ACC112 (cell line): Measurements from ENCODE around the gene PTPRN2.

ENCODE experiments used
- H2AFZ ChIP-seq: fragments of 200-600 bp; sonication (generic); one replicate; pipeline ENCODE4 v1.6.0; 2017; ENCODE audit warnings: antibody characterized with exemption, low read length; ENCODE audit not compliant: unreplicated experiment
- H3K27ac ChIP-seq: fragments of 200-600 bp; sonication (generic); 2 replicates; pipeline ENCODE4 v1.5.1; 2014; ENCODE audit warnings: low read depth, mild to moderate bottlenecking, antibody characterized with exemption, low read length, moderate library complexity
- H3K27me3 ChIP-seq: fragments of 200-600 bp; sonication (generic); 2 replicates; pipeline ENCODE4 v1.6.1; 2014; ENCODE audit warnings: mild to moderate bottlenecking, antibody characterized with exemption, low read length, moderate library complexity, mixed read lengths; ENCODE audit not compliant: insufficient read depth
- H3K36me3 ChIP-seq: fragments of 200-600 bp; sonication (generic); 2 replicates; pipeline ENCODE4 v1.6.1; 2016; ENCODE audit warnings: mild to moderate bottlenecking, antibody characterized with exemption, low read length, moderate library complexity, mixed read lengths; ENCODE audit not compliant: insufficient read depth
- H3K4me1 ChIP-seq: fragments of 200-600 bp; sonication (generic); one replicate; pipeline ENCODE4 v1.6.1; 2016; ENCODE audit warnings: low read length, mixed read lengths; ENCODE audit not compliant: insufficient read depth, unreplicated experiment, control insufficient read depth
- H3K4me3 ChIP-seq: fragments of 200-600 bp; sonication (generic); 2 replicates; pipeline ENCODE4 v1.5.1; 2014; ENCODE audit warnings: mild to moderate bottlenecking, low read depth, low read length
- H3K79me2 ChIP-seq: fragments of 200-600 bp; sonication (generic); one replicate; pipeline ENCODE4 v1.6.0; 2016; ENCODE audit warnings: low read length; ENCODE audit not compliant: control insufficient read depth, unreplicated experiment, insufficient read depth

Gene PTPRN2

DNA sequence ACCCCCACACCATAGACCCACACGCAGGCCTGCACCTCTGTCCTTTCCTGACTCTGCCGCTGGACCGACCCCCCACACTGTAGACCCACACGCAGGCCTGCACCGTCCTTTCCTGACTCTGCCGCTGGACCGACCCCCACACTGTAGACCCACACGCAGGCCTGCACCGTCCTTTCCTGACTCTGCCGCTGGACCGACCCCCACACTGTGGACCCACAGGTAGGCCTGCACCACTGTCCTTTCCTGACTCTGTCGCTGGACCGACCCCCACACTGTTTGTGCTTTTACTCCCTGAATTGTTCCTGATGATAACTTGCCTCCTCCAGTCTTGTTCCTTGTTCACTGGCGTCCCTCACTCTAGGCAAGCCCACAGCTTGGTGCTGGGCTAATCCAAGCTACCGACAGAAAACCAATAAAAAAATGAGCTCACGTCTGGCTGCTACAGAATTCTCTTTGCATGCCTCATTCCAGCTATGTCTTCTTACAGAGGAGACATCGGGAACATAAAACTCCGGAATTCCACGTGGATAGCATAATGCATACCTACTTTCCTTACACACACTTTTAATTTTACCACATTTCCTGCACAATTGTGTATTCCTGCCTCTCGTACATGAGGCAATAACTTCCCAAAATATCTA, 494.3 kb downstream of the PTPRN2 start:
- H3K27me3 ChIP-seq, result no peaks in the 10 kb centered on the region

DNA sequence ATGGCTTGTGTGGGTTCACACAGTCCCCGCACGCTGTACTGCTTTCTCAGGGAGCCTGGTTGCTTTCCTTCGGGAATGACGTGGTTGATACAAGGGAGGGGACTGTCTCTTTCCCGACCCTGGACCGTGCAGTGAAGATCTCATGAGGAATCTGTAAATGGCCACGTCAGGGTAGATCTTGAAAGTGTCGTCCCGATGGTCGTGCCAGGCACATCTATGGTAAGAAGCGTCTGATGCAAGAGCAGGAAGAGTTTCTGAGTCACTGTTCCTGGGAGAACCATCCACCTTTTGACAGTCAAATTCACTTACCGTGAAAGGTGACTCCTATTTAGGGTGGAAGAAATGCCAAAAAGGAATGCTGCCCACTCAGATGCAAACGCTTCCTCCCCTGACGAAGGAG, 500.4 kb downstream of the PTPRN2 start:
- Histone ChIP-seq H3K27ac (no peak overlapping the region), H3K79me2 (no peaks in the 10 kb centered on the region), H2AFZ (no peak overlapping the region), H3K4me1 (no peaks in the 10 kb centered on the region), H3K36me3 (no peaks in the 10 kb centered on the region), H3K4me3 (no peak overlapping the region), H3K27me3 (no peaks in the 10 kb centered on the region)

More for the DNA sequence above, 494.3 kb downstream of the PTPRN2 start:
- Histone ChIP-seq H2AFZ (no peak overlapping the region), H3K27ac (no peak overlapping the region), H3K79me2 (no peaks in the 10 kb centered on the region), H3K4me1 (no peaks in the 10 kb centered on the region), H3K4me3 (no peak overlapping the region), H3K36me3 (no peaks in the 10 kb centered on the region)

DNA sequence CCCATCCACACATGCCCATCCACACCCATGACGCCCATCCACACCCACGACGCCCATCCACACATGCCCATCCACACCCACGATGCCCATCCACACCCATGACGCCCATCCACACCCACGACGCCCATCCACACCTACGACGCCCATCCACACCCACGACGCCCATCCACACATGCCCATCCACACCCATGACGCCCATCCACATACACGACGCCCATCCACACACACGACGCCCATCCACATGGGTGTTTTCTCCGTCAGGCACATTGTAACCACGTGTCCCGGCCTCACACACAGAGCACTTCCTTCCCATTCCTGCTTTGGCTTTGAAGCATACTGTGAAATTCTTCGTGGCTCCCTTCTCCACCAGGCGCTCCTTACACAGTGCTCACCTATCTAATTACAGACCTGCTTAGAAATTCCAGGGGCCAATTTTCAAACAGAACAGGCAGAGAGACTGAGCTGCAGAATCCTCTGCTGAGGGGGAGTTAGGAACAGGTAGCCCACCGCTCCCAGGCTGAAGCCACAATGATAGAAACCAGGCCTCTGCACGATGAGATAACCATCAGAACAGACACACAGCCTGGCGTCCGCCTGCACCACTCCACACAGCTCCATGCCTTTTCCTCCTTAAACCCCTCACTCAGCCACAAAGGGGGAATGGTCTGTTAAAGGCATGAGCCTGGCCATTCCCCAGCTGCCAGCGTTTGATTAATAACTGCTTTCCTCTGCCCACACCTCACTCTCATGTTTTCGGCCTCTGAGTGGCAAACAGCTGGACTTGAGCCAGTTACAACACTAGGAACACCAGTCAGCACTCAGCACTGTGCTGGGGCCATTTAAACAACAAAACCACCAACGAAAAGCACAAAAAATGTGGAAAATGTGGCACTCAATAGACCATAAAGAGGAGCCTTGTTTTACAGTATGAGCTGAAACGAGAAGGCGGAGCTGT, 501.6 kb downstream of the PTPRN2 start:
- no peaks in the 10 kb centered on the region for H3K4me1 ChIP-seq
- H3K27me3 ChIP-seq, result no peaks in the 10 kb centered on the region
- H3K36me3 ChIP-seq, result no peaks in the 10 kb centered on the region
- no peaks in the 10 kb centered on the region for H3K79me2 ChIP-seq
- no peak overlapping the region for H3K4me3 ChIP-seq
- H2AFZ ChIP-seq, result no peak overlapping the region
- no peak overlapping the region for H3K27ac ChIP-seq

DNA sequence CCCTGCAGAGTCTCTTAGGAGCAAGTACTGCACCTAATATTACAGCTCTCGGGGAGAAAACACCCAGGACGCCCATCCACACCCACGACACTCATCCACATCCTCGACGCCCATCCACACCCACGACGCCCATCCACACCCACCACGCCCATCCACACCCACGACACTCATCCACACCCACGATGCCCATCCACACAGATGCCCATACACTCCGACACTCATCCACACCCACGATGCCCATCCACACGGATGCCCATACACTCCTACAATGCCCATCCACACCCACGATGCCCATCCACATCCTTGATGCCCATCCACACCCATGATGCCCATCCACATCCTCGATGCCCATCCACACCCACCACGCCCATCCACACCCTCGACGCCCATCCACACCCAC, 503.1 kb downstream of the PTPRN2 start:
- H3K27me3 ChIP-seq, result no peaks in the 10 kb centered on the region
- no peak overlapping the region for H2AFZ ChIP-seq
- H3K36me3 ChIP-seq, result no peaks in the 10 kb centered on the region
- no peak overlapping the region for H3K4me3 ChIP-seq
- no peaks in the 10 kb centered on the region for H3K4me1 ChIP-seq
- no peak overlapping the region for H3K27ac ChIP-seq
- H3K79me2 ChIP-seq, result no peaks in the 10 kb centered on the region

DNA sequence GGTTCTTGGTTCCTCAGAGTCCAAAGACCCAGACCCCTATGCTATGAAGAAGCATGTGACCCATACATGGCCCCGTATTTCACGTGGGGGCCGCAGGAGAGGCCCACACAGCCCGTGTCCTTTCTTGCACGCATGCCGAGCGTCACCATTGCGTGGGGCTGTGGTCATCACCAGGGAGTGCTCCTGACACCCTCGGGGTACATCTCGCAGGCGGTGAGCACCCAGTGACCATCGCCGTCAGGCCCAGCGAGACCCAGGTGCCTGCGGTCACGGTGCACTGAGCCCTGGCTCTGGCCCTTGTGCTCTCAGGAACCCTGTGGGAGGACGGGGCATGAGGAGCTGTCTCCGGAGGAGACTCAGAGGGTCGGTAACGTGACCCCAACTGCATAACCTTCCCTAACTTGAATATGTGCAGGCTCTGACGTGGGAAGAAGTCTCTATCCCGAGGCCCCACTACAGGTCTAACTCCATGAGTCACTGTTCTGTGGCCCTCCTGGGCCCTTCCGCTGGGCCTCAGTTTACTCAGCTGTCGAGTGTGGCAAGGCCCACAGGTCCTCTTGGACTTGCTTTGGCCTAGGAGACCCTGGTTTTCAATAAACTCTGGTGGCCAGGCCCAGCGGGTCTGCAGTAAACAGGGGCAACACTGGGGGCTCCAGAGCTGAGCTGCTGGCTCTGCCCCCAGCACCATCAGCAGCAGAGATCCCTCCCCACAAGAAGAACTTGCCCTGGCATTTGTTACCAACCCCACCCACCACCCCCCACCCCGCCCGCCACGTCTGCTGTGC, 503.9 kb downstream of the PTPRN2 start:
- H3K36me3 ChIP-seq, result no peaks in the 10 kb centered on the region
- H3K79me2 ChIP-seq, result no peaks in the 10 kb centered on the region
- H3K4me1 ChIP-seq, result no peaks in the 10 kb centered on the region
- no peak overlapping the region for H2AFZ ChIP-seq
- H3K27me3 ChIP-seq, result no peaks in the 10 kb centered on the region
- H3K27ac ChIP-seq, result no peak overlapping the region
- H3K4me3 ChIP-seq, result no peak overlapping the region

DNA sequence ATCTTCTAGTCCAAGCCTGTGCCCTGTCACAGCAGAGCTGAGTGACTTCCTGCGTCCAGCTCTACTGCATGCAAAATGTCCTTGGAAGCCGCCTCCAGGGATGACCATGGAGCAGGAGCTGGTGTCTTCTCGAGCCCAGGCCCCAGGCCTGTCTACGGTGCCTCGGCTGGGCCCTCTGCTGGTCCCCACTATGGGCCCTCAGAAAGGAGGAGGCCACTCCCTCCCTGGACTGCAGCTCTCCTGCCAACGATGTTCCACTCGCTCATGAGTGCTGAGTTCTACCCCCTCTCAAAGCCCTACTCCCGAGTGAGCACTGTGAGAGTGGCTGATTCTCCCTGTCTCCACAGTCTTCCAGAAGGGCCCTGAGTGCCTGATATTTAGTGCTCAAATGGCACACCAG, 504.9 kb downstream of the PTPRN2 start:
- Histone ChIP-seq H2AFZ (no peak overlapping the region), H3K27ac (no peak overlapping the region), H3K4me1 (no peaks in the 10 kb centered on the region), H3K36me3 (no peaks in the 10 kb centered on the region), H3K4me3 (no peak overlapping the region), H3K27me3 (no peaks in the 10 kb centered on the region), H3K79me2 (no peaks in the 10 kb centered on the region)

DNA sequence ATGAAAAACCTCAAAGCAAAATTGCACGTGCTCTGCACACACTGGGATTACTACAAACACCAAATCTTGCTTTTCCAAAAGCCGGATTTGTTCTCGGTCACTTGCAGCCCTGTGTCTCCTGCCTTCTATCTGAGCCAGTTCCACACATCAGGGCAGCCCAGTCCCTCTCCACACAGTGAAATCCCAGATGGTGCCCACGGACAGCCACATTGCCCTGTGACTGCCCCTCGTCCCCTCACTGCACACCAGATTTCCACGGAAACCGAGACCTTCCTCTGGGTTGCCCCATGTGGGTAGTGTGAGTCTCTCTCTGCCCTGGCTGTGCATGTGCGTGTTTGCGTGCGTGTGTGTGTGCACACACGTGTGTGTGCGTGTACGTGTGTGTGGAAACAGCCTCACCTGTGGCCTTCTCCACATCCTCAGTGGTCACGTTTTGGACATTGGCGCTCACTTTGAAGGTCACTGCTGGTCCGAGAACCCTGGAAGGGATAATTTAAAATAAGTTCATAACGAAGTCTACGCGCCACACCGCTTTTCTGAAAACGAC, 506.7 kb downstream of the PTPRN2 start:
- no peak overlapping the region for H3K4me3 ChIP-seq
- no peak overlapping the region for H3K27ac ChIP-seq
- no peaks in the 10 kb centered on the region for H3K4me1 ChIP-seq
- H2AFZ ChIP-seq, result no peak overlapping the region
- no peaks in the 10 kb centered on the region for H3K27me3 ChIP-seq
- H3K36me3 ChIP-seq, result no peaks in the 10 kb centered on the region
- no peaks in the 10 kb centered on the region for H3K79me2 ChIP-seq

DNA sequence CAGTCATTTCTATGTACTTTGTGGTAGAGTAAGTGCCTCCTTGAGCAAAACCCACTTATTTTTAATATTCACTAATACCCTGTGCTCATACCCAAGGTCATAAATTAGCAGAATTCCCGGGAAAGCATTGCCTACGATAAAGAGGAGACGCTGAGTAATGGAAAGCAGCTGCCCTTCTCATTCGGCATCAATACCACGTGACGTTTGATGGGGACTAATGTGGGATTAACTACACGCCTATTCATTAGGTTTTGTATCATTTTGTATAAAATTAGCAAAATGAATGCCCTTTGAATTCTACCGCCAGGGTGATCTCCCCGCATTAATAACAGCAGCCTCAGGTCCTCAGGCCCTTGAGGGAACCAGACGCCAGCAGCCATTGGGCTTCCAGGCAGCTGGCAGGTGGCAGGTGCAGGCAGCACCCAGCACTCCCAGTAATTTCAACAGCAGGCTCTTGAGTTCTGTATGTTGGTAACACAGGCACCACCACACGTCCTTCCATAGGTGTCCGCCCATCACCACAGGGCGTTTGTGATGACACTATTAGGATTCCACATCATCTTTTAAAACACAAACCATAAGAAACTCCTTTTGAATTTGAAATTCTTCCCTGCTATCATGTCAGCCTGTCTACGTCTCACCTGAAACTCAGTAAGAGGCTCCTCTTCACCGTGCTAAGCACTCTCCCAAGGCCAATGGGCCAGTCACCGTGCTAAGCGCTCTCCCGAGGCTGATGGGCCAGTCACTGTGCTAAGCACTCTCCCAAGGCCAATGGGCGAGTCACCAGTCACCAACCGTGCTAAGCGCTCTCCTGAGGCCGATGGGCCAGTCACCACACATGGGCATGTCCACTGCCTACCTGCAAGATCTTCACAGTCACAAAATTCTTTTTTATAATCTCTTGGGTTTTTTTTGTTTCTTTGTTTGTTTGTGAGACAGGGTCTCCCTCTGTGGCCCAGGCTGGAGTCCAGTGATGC, 509.4 kb downstream of the PTPRN2 start:
- H3K36me3 ChIP-seq, result no peaks in the 10 kb centered on the region
- H3K4me1 ChIP-seq, result no peaks in the 10 kb centered on the region
- H3K27ac ChIP-seq, result no peak overlapping the region
- no peaks in the 10 kb centered on the region for H3K79me2 ChIP-seq
- H3K4me3 ChIP-seq, result no peak overlapping the region
- no peak overlapping the region for H2AFZ ChIP-seq
- no peaks in the 10 kb centered on the region for H3K27me3 ChIP-seq

DNA sequence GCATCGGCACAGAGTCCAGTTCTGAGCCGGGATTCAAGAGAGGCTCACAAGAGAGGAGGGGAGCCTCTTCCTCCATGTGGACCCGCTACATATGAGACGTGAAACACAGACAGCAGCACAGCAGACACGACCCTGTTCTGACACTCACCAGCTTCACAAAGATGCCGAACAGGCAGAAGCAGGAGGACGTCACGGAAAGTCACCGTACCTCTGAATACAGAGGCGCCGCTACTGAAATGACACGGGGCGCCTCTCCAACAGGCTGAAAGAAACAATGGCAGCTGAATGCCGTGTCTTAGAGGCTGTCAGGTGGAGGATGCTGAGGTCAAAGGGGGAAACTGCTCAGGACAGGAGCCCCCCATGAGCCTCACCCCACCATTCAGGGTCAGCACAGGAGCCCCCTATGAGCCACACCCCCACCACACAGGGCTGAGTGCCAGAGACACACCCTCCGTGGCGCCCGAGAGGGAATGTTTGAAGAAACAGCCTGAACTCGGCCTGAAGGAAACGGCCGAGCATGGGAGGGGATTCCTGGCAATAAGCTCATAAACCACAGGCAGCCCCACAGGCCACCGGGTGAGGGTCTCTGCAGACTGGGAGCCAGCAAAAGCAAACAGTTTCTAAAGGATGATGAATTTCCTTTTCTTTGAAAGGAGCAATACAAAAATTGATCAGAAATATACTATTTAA, 510.3 kb downstream of the PTPRN2 start:
- Histone ChIP-seq H3K79me2 (no peaks in the 10 kb centered on the region), H3K4me3 (no peak overlapping the region), H2AFZ (no peak overlapping the region), H3K27ac (no peak overlapping the region), H3K27me3 (no peaks in the 10 kb centered on the region), H3K36me3 (no peaks in the 10 kb centered on the region), H3K4me1 (no peaks in the 10 kb centered on the region)
